ENCODE measurements around the gene TENM4.

GRCh38 chr11:79236541-79236971 is 204.3 kb downstream of the TENM4 start:
- TF ChIP-seq NFE2L2 (conservative IDR thresholded peaks at IDR 0.05; ENCODE audit: low read length) = no peak
- no peak for TF ChIP-seq KDM1A (IDR thresholded peaks at IDR 0.05; ENCODE audit: low read depth)
- no peak for TF ChIP-seq CBX8 (IDR thresholded peaks at IDR 0.05)
